ENCODE data around the gene PIEZO2.
"Not testable (repeated sequence)": the region's sequence is repeated elsewhere in the genome, so short reads cannot be mapped to it uniquely, and the experiment has no call there.

PIEZO2 gene

GRCh38 chr18:11145413-11146191 lies 3.8 kb downstream of the PIEZO2 start (continued):
- TF ChIP-seq GLIS3 (CRISPR knock-in tag; IDR thresholded peaks at IDR 0.05) (no peak), CSRNP3 (CRISPR knock-in tag; IDR thresholded peaks at IDR 0.05) (no peak)

GRCh38 chr18:11137400-11137799 lies 12.0 kb downstream of the PIEZO2 start:
- TF ChIP-seq ZNF8 (CRISPR knock-in tag; IDR thresholded peaks at IDR 0.05) (no peak), SNAI2 (CRISPR knock-in tag; IDR thresholded peaks at IDR 0.05) (no peak)
- no peak for ATAC-seq

GRCh38 chr18:11136241-11136640 lies 13.1 kb downstream of the PIEZO2 start:
- TF ChIP-seq GLIS3 (CRISPR knock-in tag; IDR thresholded peaks at IDR 0.05) = no peak
- TF ChIP-seq TOX (CRISPR knock-in tag; IDR thresholded peaks at IDR 0.05; ENCODE audit: borderline replicate concordance) = no peak
- ATAC-seq = no peak

- TF ChIP-seq RARB (CRISPR knock-in tag; IDR thresholded peaks at IDR 0.05) (no peak), CREB5 (CRISPR knock-in tag; IDR thresholded peaks at IDR 0.05; ENCODE audit: low read depth) (no peak), ISL1 (CRISPR knock-in tag; IDR thresholded peaks at IDR 0.05) (no peak), PPARA (CRISPR knock-in tag; IDR thresholded peaks at IDR 0.05; ENCODE audit: borderline replicate concordance) (no peak)
- ATAC-seq = no peak
Observed at GRCh38 chr18:11134940-11135339, 14.4 kb downstream of the PIEZO2 start.

- not testable (repeated sequence) for ATAC-seq
Observed at GRCh38 chr18:11129059-11129458, 20.3 kb downstream of the PIEZO2 start.

GRCh38 chr18:11125492-11126315 lies 23.7 kb downstream of the PIEZO2 start:
- ATAC-seq = no peak
- TF ChIP-seq ZFP30 (CRISPR knock-in tag; IDR thresholded peaks at IDR 0.05) (no peak), ISL1 (CRISPR knock-in tag; IDR thresholded peaks at IDR 0.05) (no peak), ZC3H10 (CRISPR knock-in tag; IDR thresholded peaks at IDR 0.05) (no peak), TCF4 (CRISPR knock-in tag; IDR thresholded peaks at IDR 0.05; ENCODE audit: borderline replicate concordance) (no peak), POU6F1 (CRISPR knock-in tag; IDR thresholded peaks at IDR 0.05; ENCODE audit: borderline replicate concordance, low read depth) (no peak), ZNF565 (CRISPR knock-in tag; conservative IDR thresholded peaks at IDR 0.05; ENCODE audit: low read depth) (no peak), BACH2 (CRISPR knock-in tag; IDR thresholded peaks at IDR 0.05; ENCODE audit: borderline replicate concordance) (no peak), ESRRG (CRISPR knock-in tag; IDR thresholded peaks at IDR 0.05) (no peak), ARNTL (CRISPR knock-in tag; IDR thresholded peaks at IDR 0.05; ENCODE audit: borderline replicate concordance, low read depth) (no peak), RARB (CRISPR knock-in tag; IDR thresholded peaks at IDR 0.05) (no peak), PATZ1 (CRISPR knock-in tag; IDR thresholded peaks at IDR 0.05; ENCODE audit: borderline replicate concordance) (no peak), CSDC2 (CRISPR knock-in tag; IDR thresholded peaks at IDR 0.05) (no peak), ZNF70 (CRISPR knock-in tag; IDR thresholded peaks at IDR 0.05) (no peak), GLIS3 (CRISPR knock-in tag; IDR thresholded peaks at IDR 0.05) (no peak), OSR1 (CRISPR knock-in tag; IDR thresholded peaks at IDR 0.05) (no peak), ZNF8 (CRISPR knock-in tag; IDR thresholded peaks at IDR 0.05) (no peak), CSRNP3 (CRISPR knock-in tag; IDR thresholded peaks at IDR 0.05) (no peak), TOX (CRISPR knock-in tag; IDR thresholded peaks at IDR 0.05; ENCODE audit: borderline replicate concordance) (no peak), ZFP3 (CRISPR knock-in tag; IDR thresholded peaks at IDR 0.05) (no peak)

All from SK-N-SH treated with all-trans-retinoic acid at 6 μM for 48 hours (cell line).